PC-3 (cell line): Measurements from ENCODE around the gene CCDC93.

Experiments
- EZH2 ChIP-seq: fragments of 300-600 bp; sonication (generic); IDR thresholded peaks from one replicate; pipeline ENCODE4 v1.6.1; 2017; ENCODE audit warnings: antibody characterized with exemption, mild to moderate bottlenecking, low read length; ENCODE audit not compliant: unreplicated experiment
- EZH2phosphoT487 ChIP-seq: fragments of 300-600 bp; sonication (generic); IDR thresholded peaks from 2 replicates; pipeline ENCODE4 v1.6.1; 2018; ENCODE audit warnings: mild to moderate bottlenecking, antibody characterized with exemption, low read length, borderline replicate concordance
- TF ChIP-seq, protein P1 (sequence below): fragments of 300-600 bp; sonication (generic); conservative IDR thresholded peaks from 2 replicates; pipeline ENCODE4 v1.5.1; 2017; ENCODE audit warnings: antibody characterized with exemption, low read depth, mild to moderate bottlenecking, low read length

DNA sequence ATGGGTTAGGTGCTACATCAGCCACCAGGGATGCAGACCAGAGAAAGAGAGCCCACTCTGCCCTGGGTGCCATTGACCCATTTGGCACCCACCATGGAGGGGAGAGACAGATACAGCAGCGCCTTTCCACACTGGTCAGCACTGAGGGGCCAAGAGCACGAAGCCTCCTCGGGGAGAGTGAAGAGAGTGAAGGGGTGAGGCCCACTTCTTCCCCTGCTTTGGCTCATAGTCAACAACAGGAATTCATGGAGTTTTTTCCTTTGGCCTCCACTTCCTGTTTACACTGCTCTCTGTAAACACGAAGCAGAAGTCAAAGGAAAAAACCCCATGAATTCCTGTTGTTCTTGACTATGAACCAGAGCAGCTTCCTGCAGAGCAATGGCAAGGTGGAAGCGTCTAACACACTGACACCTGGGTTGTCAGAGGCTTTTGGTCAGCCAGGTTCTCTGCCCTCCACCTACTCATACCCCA is 80.0 kb downstream of the CCDC93 start:
- TF ChIP-seq, protein P1, sequence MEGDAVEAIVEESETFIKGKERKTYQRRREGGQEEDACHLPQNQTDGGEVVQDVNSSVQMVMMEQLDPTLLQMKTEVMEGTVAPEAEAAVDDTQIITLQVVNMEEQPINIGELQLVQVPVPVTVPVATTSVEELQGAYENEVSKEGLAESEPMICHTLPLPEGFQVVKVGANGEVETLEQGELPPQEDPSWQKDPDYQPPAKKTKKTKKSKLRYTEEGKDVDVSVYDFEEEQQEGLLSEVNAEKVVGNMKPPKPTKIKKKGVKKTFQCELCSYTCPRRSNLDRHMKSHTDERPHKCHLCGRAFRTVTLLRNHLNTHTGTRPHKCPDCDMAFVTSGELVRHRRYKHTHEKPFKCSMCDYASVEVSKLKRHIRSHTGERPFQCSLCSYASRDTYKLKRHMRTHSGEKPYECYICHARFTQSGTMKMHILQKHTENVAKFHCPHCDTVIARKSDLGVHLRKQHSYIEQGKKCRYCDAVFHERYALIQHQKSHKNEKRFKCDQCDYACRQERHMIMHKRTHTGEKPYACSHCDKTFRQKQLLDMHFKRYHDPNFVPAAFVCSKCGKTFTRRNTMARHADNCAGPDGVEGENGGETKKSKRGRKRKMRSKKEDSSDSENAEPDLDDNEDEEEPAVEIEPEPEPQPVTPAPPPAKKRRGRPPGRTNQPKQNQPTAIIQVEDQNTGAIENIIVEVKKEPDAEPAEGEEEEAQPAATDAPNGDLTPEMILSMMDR, result no peak
- TF ChIP-seq EZH2phosphoT487 (no peak), EZH2 (no peak)
